ENCODE data around the gene HDAC4. TPM values are rescaled to one million over a fixed set of nuclear protein-coding genes. Genes with fewer than 3 reads are reported as not detected.

The HDAC4 gene
- total RNA-seq, 1 experiment from 2014 or later, result 47.6 TPM

GRCh38 chr2:239035997-239036731 is 364.7 kb downstream of the HDAC4 start:
- no peak overlapping the region for H3K9ac ChIP-seq (ENCODE audit: low read length)
- DNase-seq (ENCODE audit: low read depth, low spot score) (no peak), ATAC-seq (0 out of 2 replicates have a peak, but pooled peaks have one; percentile 23)
- BruUV-seq (replicated peaks), result no TSS peak
- H3K4me3 ChIP-seq (replicated peaks in 1 of 2; ENCODE audit: low read depth in 1 of 2, low read length in 2 of 2), result no peak overlapping the region
- no peaks in the 10 kb centered on the region for H3K9me3 ChIP-seq (ENCODE audit: control insufficient read depth in 1 of 2, insufficient read depth in 1 of 2, low read depth in 1 of 2, low read length in 2 of 2)
- H3K4me2 ChIP-seq (ENCODE audit: low read length), result no peak overlapping the region
- no peak overlapping the region for H3K27ac ChIP-seq (ENCODE audit: low read depth, low read length)
- peaks cover 16% of the 10 kb centered on the region for H3K27me3 ChIP-seq (ENCODE audit: insufficient read depth, low read length)
- intact Hi-C loops (cut with micrococcal nuclease), result loop anchor here (2.0 kb wide), 1 partner anchor 71 kb away; no protein-coding TSS in a partner anchor
- H3K9me2 ChIP-seq (ENCODE audit: insufficient read depth), result no peaks in the 10 kb centered on the region
- H4K20me1 ChIP-seq (ENCODE audit: insufficient read depth), result no peaks in the 10 kb centered on the region
- no peak overlapping the region for H2AFZ ChIP-seq (ENCODE audit: low read depth, low read length, poor library complexity, severe bottlenecking)
- H3K4me1 ChIP-seq (ENCODE audit: control insufficient read depth in 1 of 2, insufficient read depth in 2 of 2, low read length in 2 of 2), result peaks cover 0 to 3% of the 10 kb centered on the region in 2 experiments; a peak in 1 of 4 replicates
- ChIA-PET CTCF (no interaction called here), RAD21 (ENCODE audit: low non-redundant PET in 1 of 2, low total read pairs in 2 of 2, uncharacterized antibody in 2 of 2, unreplicated experiment in 2 of 2) (no interaction called here), POLR2A (no interaction called here)
- no peaks in the 10 kb centered on the region for H3K36me3 ChIP-seq (ENCODE audit: control insufficient read depth in 1 of 2, insufficient read depth in 2 of 2, low read length in 2 of 2)
- no peaks in the 10 kb centered on the region for H3K79me2 ChIP-seq (ENCODE audit: insufficient read depth, low read length)
- no peak for TF ChIP-seq CBX3 (IDR thresholded peaks at IDR 0.05; ENCODE audit: low read depth)
- no peak for TF ChIP-seq CEBPB (IDR thresholded peaks at IDR 0.05; ENCODE audit: low read depth)
- no peak for TF ChIP-seq POLR2AphosphoS5 (IDR thresholded peaks at IDR 0.05; ENCODE audit: low read depth, low read length)
- TF ChIP-seq ELF1 (IDR thresholded peaks at IDR 0.05; ENCODE audit: borderline replicate concordance, low read depth), result no peak
- no peak for TF ChIP-seq SRF (IDR thresholded peaks at IDR 0.05; ENCODE audit: low read depth)
- TF ChIP-seq EZH2phosphoT487 (IDR thresholded peaks at IDR 0.05; ENCODE audit: borderline replicate concordance), result no peak
- no peak for TF ChIP-seq ATF3 (IDR thresholded peaks at IDR 0.05)
- no peak for TF ChIP-seq JUND (IDR thresholded peaks at IDR 0.05)
- no peak for TF ChIP-seq RAD21 (IDR thresholded peaks at IDR 0.05; ENCODE audit: low read depth)

GRCh38 chr2:239035361-239035814 is 365.4 kb downstream of the HDAC4 start:
- no peaks in the 10 kb centered on the region for H3K9me3 ChIP-seq (ENCODE audit: control insufficient read depth in 1 of 2, insufficient read depth in 1 of 2, low read depth in 1 of 2, low read length in 2 of 2)
- CTCF ChIA-PET, result no interaction called here
- POLR2A ChIA-PET, result no interaction called here
- no TSS peak for BruUV-seq (replicated peaks)
- peaks cover 23% of the 10 kb centered on the region for H3K27me3 ChIP-seq (ENCODE audit: insufficient read depth, low read length)
- no peak overlapping the region for H3K9ac ChIP-seq (ENCODE audit: low read length)
- no peaks in the 10 kb centered on the region for H3K9me2 ChIP-seq (ENCODE audit: insufficient read depth)
- H3K36me3 ChIP-seq (ENCODE audit: control insufficient read depth in 1 of 2, insufficient read depth in 2 of 2, low read length in 2 of 2), result no peaks in the 10 kb centered on the region
- H3K79me2 ChIP-seq (ENCODE audit: insufficient read depth, low read length), result no peaks in the 10 kb centered on the region
- peak; percentile 98 for ATAC-seq
- RAD21 ChIA-PET (ENCODE audit: low non-redundant PET in 1 of 2, low total read pairs in 2 of 2, uncharacterized antibody in 2 of 2, unreplicated experiment in 2 of 2), result no interaction called here
- TF ChIP-seq JUND (IDR thresholded peaks at IDR 0.05), result no peak
- TF ChIP-seq RAD21 (IDR thresholded peaks at IDR 0.05; ENCODE audit: low read depth), result peak; percentile 79
- no peak for TF ChIP-seq EZH2 (IDR thresholded peaks at IDR 0.05)
- TF ChIP-seq SRF (IDR thresholded peaks at IDR 0.05; ENCODE audit: low read depth), result no peak
- TF ChIP-seq YY1 (IDR thresholded peaks at IDR 0.05; ENCODE audit: extremely low read depth, insufficient replicate concordance, low read depth, low read length), result peak; percentile 30
- peak; percentile 54 to 77 (median 71); a peak in 5 of 6 replicates for TF ChIP-seq CTCF (IDR thresholded peaks at IDR 0.05 in 2 of 3, conservative IDR thresholded peaks at IDR 0.05 in 1 of 3; ENCODE audit: borderline replicate concordance in 1 of 3, insufficient read depth in 1 of 3, low read depth in 2 of 3, low read length in 2 of 3)
- no peak overlapping the region for H3K4me3 ChIP-seq (replicated peaks in 1 of 2; ENCODE audit: low read depth in 1 of 2, low read length in 2 of 2)
- H3K27ac ChIP-seq (ENCODE audit: low read depth, low read length), result no peak overlapping the region
- H4K20me1 ChIP-seq (ENCODE audit: insufficient read depth), result no peaks in the 10 kb centered on the region
- H3K4me1 ChIP-seq (ENCODE audit: control insufficient read depth in 1 of 2, insufficient read depth in 2 of 2, low read length in 2 of 2), result peaks cover 0 to 3% of the 10 kb centered on the region in 2 experiments; a peak in 1 of 4 replicates
- peak; percentile 4 for DNase-seq (ENCODE audit: low read depth, low spot score)
- H3K4me2 ChIP-seq (ENCODE audit: low read length), result peak overlapping the region; percentile 32
- intact Hi-C loops (cut with micrococcal nuclease), result loop anchor here (2.0 kb wide), 1 partner anchor 71 kb away; no protein-coding TSS in a partner anchor
- H2AFZ ChIP-seq (ENCODE audit: low read depth, low read length, poor library complexity, severe bottlenecking), result peak overlapping the region; percentile 35
